GM23338 (cell line): ENCODE measurements around the gene TRIM8.

Source experiments
- POLR2AphosphoS5 ChIP-seq: IDR thresholded peaks from 2 replicates; pipeline ENCODE4 v1.6.1; 2016; ENCODE audit warnings: antibody characterized with exemption, low read depth
- TF ChIP-seq, protein P1 (sequence below), 2 experiments: fragments of 200-600 bp in 1 of 2; sonication (generic) in 1 of 2; conservative IDR thresholded peaks; 2 replicates each; pipeline versions ENCODE4 v1.5.1 to v1.6.1; 2016 to 2017; ENCODE audit warnings: antibody characterized with exemption in 2 of 2, low read depth in 2 of 2, mild to moderate bottlenecking in 2 of 2, moderate library complexity in 1 of 2

DNA sequence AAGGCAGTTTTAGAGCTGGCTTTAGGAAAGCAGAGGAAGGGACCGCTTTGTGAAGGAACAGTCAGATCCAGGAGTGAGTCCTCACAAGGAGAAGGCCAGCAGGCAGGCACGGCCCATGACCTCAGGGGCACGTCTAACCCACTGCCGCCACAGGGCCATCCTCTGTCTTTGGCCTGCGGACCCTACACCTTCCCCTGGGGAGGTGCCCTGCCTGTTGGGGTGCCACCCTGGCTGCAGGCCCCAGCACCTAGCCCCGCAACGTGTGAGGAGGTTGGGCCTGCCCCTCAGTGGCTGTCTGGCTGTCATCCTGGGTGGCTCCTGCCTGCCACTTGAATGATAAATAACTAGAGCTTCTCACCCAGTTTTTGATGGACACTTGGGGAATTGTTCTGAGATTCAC is 31.0 kb upstream of the TRIM8 start:
- TF ChIP-seq, protein P1, sequence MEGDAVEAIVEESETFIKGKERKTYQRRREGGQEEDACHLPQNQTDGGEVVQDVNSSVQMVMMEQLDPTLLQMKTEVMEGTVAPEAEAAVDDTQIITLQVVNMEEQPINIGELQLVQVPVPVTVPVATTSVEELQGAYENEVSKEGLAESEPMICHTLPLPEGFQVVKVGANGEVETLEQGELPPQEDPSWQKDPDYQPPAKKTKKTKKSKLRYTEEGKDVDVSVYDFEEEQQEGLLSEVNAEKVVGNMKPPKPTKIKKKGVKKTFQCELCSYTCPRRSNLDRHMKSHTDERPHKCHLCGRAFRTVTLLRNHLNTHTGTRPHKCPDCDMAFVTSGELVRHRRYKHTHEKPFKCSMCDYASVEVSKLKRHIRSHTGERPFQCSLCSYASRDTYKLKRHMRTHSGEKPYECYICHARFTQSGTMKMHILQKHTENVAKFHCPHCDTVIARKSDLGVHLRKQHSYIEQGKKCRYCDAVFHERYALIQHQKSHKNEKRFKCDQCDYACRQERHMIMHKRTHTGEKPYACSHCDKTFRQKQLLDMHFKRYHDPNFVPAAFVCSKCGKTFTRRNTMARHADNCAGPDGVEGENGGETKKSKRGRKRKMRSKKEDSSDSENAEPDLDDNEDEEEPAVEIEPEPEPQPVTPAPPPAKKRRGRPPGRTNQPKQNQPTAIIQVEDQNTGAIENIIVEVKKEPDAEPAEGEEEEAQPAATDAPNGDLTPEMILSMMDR (conservative IDR thresholded peaks at IDR 0.05; ENCODE audit: low read depth in 2 of 2): no peak
- TF ChIP-seq POLR2AphosphoS5: no peak
